ENCODE measurements around the gene MARCHF10.
"Not testable (repeated sequence)": the region's sequence is repeated elsewhere in the genome, so short reads cannot be mapped to it uniquely, and the experiment has no call there.

The MARCHF10 gene

GRCh38 chr17:62807812-62808575 is at the start of gene MARCHF10:
TSS of gene MARCHF10 (minus strand) at chr17:62808314. CDS start at chr17:62801735, 6,579 bp downstream.
- DNase-seq (ENCODE audit: low read depth in 3 of 3, low spot score in 1 of 3), result peak in 1 of 3 donors; percentile 18

- no peak for DNase-seq (ENCODE audit: low read depth in 3 of 3, low spot score in 1 of 3)
Measured at GRCh38 chr17:62857526-62857925, 49.4 kb upstream of the MARCHF10 start.

GRCh38 chr17:62856594-62856993 is 48.5 kb upstream of the MARCHF10 start:
- DNase-seq (ENCODE audit: low read depth in 3 of 3, low spot score in 1 of 3), result no peak

GRCh38 chr17:62855156-62855555 is 47.0 kb upstream of the MARCHF10 start:
- DNase-seq (ENCODE audit: low read depth in 3 of 3, low spot score in 1 of 3), result no peak

GRCh38 chr17:62854098-62854680 is 46.1 kb upstream of the MARCHF10 start:
- DNase-seq (ENCODE audit: low read depth in 3 of 3, low spot score in 1 of 3), result no peak

- DNase-seq (ENCODE audit: low read depth in 3 of 3, low spot score in 1 of 3), result no peak
Measured at GRCh38 chr17:62852195-62852594, 44.1 kb upstream of the MARCHF10 start.

- not testable (repeated sequence) for DNase-seq (ENCODE audit: low read depth in 3 of 3, low spot score in 1 of 3)
Measured at GRCh38 chr17:62849591-62850415, 41.7 kb upstream of the MARCHF10 start.

- DNase-seq (ENCODE audit: low read depth in 3 of 3, low spot score in 1 of 3), result no peak
Measured at GRCh38 chr17:62848334-62848733, 40.2 kb upstream of the MARCHF10 start.

- DNase-seq (ENCODE audit: low read depth in 3 of 3, low spot score in 1 of 3), result no peak
Measured at GRCh38 chr17:62847426-62847825, 39.3 kb upstream of the MARCHF10 start.

- no peak for DNase-seq (ENCODE audit: low read depth in 3 of 3, low spot score in 1 of 3)
Measured at GRCh38 chr17:62840871-62841270, 32.8 kb upstream of the MARCHF10 start.

- DNase-seq (ENCODE audit: low read depth in 3 of 3, low spot score in 1 of 3), result not testable (repeated sequence)
Measured at GRCh38 chr17:62833816-62834215, 25.7 kb upstream of the MARCHF10 start.

GRCh38 chr17:62832405-62832804 is 24.3 kb upstream of the MARCHF10 start:
- DNase-seq (ENCODE audit: low read depth in 3 of 3, low spot score in 1 of 3), result no peak

- DNase-seq (ENCODE audit: low read depth in 3 of 3, low spot score in 1 of 3), result not testable (repeated sequence)
Measured at GRCh38 chr17:62831066-62831465, 23.0 kb upstream of the MARCHF10 start.

- DNase-seq (ENCODE audit: low read depth in 3 of 3, low spot score in 1 of 3), result no peak
Measured at GRCh38 chr17:62827746-62828485, 19.8 kb upstream of the MARCHF10 start.

- DNase-seq (ENCODE audit: low read depth in 3 of 3, low spot score in 1 of 3), result no peak
Measured at GRCh38 chr17:62826956-62827355, 18.8 kb upstream of the MARCHF10 start.

- no peak for DNase-seq (ENCODE audit: low read depth in 3 of 3, low spot score in 1 of 3)
Measured at GRCh38 chr17:62825182-62825581, 17.1 kb upstream of the MARCHF10 start.

GRCh38 chr17:62824290-62825131 is 16.4 kb upstream of the MARCHF10 start:
- no peak for DNase-seq (ENCODE audit: low read depth in 3 of 3, low spot score in 1 of 3)

GRCh38 chr17:62823111-62823893 is 15.2 kb upstream of the MARCHF10 start:
- DNase-seq (ENCODE audit: low read depth in 3 of 3, low spot score in 1 of 3), result no peak

GRCh38 chr17:62822080-62822904 is 14.2 kb upstream of the MARCHF10 start:
- no peak for DNase-seq (ENCODE audit: low read depth in 3 of 3, low spot score in 1 of 3)
